ENCODE measurements around the gene MB21D2. TPM values are rescaled to one million over a fixed set of nuclear protein-coding genes. Genes with fewer than 3 reads are reported as not detected.
"Not testable (repeated sequence)": the region's sequence is repeated elsewhere in the genome, so short reads cannot be mapped to it uniquely, and the experiment has no call there.

Gene MB21D2
- total RNA-seq, 4 donors from 2014 or later, result 3.6 to 7.5 (median 6.5) TPM

DNA sequence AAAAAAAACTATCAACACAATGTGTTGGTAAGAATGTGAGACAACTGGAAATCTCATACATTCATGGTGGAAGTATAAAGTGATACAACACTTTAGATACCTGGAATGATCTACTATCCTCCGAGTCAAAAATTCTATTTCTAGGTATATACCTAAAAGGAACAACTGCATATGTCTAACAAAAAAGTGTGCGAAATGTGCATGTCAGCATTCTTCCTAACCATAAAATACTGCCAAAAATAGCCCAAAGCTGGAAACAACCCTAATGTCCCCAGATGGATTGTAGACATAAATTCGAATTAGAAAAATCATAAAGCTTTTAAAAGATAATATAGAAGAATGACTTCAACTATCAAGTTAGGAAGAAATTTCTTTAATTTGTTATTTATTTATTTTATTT lies 139.1 kb downstream of the MB21D2 start:
- Histone ChIP-seq H3K4me3 (no peak overlapping the region), H3K36me3 (no peaks in the 10 kb centered on the region), H3K27me3 (no peaks in the 10 kb centered on the region), H3K9me3 (peaks cover 0 to 22% (median 0%) of the 10 kb centered on the region in 4 donors), H3K27ac (no peak overlapping the region), H3K4me1 (no peaks in the 10 kb centered on the region)
- TF ChIP-seq, protein P1, sequence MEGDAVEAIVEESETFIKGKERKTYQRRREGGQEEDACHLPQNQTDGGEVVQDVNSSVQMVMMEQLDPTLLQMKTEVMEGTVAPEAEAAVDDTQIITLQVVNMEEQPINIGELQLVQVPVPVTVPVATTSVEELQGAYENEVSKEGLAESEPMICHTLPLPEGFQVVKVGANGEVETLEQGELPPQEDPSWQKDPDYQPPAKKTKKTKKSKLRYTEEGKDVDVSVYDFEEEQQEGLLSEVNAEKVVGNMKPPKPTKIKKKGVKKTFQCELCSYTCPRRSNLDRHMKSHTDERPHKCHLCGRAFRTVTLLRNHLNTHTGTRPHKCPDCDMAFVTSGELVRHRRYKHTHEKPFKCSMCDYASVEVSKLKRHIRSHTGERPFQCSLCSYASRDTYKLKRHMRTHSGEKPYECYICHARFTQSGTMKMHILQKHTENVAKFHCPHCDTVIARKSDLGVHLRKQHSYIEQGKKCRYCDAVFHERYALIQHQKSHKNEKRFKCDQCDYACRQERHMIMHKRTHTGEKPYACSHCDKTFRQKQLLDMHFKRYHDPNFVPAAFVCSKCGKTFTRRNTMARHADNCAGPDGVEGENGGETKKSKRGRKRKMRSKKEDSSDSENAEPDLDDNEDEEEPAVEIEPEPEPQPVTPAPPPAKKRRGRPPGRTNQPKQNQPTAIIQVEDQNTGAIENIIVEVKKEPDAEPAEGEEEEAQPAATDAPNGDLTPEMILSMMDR (IDR thresholded peaks at IDR 0.05), result no peak
- 92 to 93% methylated on average over 3 of the region's 3 CpGs for WGBS, 2 donors
- no peak for DNase-seq (ENCODE audit: low spot score in 2 of 2)

DNA sequence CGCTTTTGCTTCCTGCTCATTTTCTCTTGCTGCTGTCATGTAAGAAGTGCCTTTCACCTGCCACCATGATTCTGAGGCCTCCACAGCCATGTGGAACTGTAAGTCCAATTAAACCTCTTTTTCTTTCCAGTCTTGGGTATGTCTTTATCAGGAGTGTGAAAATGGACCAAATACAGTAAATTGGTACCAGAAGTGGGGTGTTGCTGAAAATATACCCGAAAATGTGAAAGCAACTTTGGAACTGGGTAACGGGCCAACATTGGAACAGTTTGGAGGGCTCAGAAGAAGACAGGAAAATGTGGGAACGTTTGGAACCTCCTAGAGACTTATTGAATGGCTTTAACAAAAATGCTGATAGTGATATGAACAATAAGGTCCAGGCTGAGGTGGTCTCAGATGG lies 143.3 kb downstream of the MB21D2 start:
- 71 to 72% methylated on average over 4 of the region's 4 CpGs for WGBS, 2 donors
- not testable (repeated sequence) for H3K27me3 ChIP-seq; H3K27ac ChIP-seq; DNase-seq (ENCODE audit: low spot score in 2 of 2); H3K36me3 ChIP-seq; H3K4me3 ChIP-seq; H3K4me1 ChIP-seq
- peaks cover 0 to 22% (median 0%) of the 10 kb centered on the region in 4 donors for H3K9me3 ChIP-seq

DNA sequence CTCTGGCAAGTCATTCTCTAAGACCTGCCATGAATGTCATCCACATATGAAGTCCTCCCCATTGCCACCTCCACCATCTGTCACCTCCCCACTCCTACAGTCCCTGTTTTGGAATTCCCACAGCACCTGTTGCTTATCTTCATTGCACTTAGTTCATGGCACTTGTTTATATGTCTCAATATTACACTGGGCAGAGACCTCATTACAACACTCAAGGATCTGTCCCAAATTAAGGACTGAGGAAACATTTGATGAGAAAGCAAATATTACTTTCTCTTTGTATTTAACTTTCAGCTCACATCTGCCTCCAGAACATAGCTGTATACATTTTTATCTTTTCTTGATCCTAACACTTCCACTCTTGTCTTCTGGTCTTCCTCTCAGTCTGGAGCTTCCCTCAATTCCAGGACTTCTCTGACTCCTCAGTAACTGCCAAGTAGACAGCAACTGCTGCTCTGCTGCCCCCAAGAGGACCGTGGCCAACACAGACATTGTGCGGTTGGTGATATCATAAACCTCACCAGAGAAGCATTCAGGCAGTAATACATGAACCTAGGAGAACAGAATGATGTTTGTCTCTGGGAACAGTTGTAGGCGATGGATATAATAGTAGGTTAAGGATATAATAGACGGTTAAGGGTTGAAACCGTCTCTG lies 145.3 kb downstream of the MB21D2 start:
- Histone ChIP-seq H3K4me3 (no peak overlapping the region), H3K36me3 (no peaks in the 10 kb centered on the region), H3K27me3 (no peaks in the 10 kb centered on the region), H3K27ac (no peak overlapping the region), H3K9me3 (peaks cover 0 to 19% (median 0%) of the 10 kb centered on the region in 4 donors), H3K4me1 (no peaks in the 10 kb centered on the region)
- WGBS, 2 donors, result 41 to 54% methylated on average over 5 of the region's 5 CpGs
- DNase-seq (ENCODE audit: low spot score in 2 of 2), result no peak
- no peak for TF ChIP-seq POLR2A (IDR thresholded peaks at IDR 0.05)
- TF ChIP-seq EP300 (IDR thresholded peaks at IDR 0.05), result no peak
- TF ChIP-seq, protein P1 (IDR thresholded peaks at IDR 0.05), result no peak

DNA sequence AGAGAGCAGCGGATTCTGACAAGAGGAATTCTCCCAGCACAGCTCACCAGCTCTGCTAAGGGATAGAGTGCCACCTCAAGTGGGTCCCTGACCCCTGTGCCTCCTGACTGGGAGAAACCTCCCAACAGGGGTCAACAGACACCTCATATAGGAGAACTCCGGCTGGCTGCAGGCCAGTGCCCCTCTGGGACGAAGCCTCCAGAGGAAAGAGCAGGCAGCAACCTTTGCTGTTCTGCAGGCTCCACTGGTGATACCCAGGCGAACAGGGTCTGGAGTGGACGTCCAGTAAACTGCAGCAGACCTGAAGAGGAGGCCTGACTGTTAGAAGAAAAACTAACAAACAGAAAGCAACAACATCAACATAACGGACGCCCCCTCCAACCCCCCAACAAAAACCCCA lies 159.0 kb downstream of the MB21D2 start:
- H3K4me3 ChIP-seq, result no peak overlapping the region
- H3K27me3 ChIP-seq, result no peaks in the 10 kb centered on the region
- no peaks in the 10 kb centered on the region for H3K4me1 ChIP-seq
- peaks cover 0 to 3% (median 0%) of the 10 kb centered on the region in 4 donors for H3K9me3 ChIP-seq
- TF ChIP-seq POLR2A (IDR thresholded peaks at IDR 0.05), result no peak
- DNase-seq (ENCODE audit: low spot score in 2 of 2), result no peak
- WGBS, 2 donors, result 83 to 87% methylated on average over 6 to 7 of the region's 7 CpGs
- H3K36me3 ChIP-seq, result no peaks in the 10 kb centered on the region
- H3K27ac ChIP-seq, result no peak overlapping the region

DNA sequence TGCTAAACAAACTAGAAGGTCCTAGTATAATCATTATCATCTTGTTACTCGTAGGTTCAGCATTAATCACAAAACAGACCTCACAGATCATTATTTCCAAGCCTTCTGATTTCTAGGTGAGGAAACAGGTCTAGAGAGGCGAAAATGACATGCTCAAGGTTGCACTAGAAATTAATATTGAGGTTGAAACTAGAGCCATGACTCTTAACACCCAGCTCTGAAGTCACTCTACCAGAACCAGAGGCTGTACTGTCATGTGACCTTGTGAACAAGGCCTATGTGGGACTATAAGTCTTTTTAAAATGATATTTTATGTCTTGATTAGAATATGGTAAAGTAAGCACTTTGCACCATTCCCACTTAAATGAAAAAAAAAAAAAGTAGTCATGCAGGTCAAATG lies 166.5 kb downstream of the MB21D2 start:
- Histone ChIP-seq H3K27ac (no peak overlapping the region), H3K4me3 (no peak overlapping the region), H3K4me1 (no peaks in the 10 kb centered on the region), H3K36me3 (no peaks in the 10 kb centered on the region), H3K27me3 (no peaks in the 10 kb centered on the region), H3K9me3 (no peaks in the 10 kb centered on the region)
- TF ChIP-seq, protein P1 (IDR thresholded peaks at IDR 0.05), result no peak
- TF ChIP-seq EP300 (IDR thresholded peaks at IDR 0.05) (no peak), POLR2A (IDR thresholded peaks at IDR 0.05) (no peak)
- no peak for DNase-seq (ENCODE audit: low spot score in 2 of 2)
- WGBS, 2 donors, result 65 to 81% methylated on average over 2 of the region's 2 CpGs

DNA sequence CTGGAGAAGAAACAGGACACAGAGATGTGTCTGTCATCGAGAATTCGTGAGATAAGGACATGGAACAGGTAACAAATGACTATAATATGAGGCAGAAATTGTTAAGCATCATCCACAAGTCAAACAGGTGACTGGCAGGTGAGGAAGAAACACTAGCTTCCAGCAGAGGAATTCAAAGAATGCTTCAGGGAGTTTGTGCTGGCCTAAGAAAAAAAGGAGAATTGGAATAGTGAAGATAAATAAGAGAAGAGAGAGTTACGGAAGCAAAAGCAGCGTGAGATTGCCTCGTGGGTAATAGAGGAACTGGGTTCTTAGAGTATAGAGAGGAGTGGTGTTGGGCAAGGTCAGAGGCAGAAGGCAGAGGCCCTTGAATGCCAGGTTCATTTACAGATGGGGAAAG lies 167.5 kb downstream of the MB21D2 start:
- no peak overlapping the region for H3K27ac ChIP-seq
- DNase-seq (ENCODE audit: low spot score in 2 of 2), result no peak
- H3K4me3 ChIP-seq, result no peak overlapping the region
- TF ChIP-seq EP300 (IDR thresholded peaks at IDR 0.05) (no peak), POLR2A (IDR thresholded peaks at IDR 0.05) (no peak)
- TF ChIP-seq, protein P1 (IDR thresholded peaks at IDR 0.05), result no peak
- 72 to 84% methylated on average over 5 of the region's 5 CpGs for WGBS, 2 donors
- no peaks in the 10 kb centered on the region for H3K27me3 ChIP-seq
- no peaks in the 10 kb centered on the region for H3K9me3 ChIP-seq
- H3K4me1 ChIP-seq, result no peaks in the 10 kb centered on the region
- H3K36me3 ChIP-seq, result no peaks in the 10 kb centered on the region
